Testis (tissue), 2 donors: Measurements from ENCODE around the gene RMI2.

Experiments
- CTCF ChIP-seq, 3 experiments: fragments of 450-650 bp in 2 of 3; fragments of 200-600 bp in 1 of 3; sonication (generic) in 1 of 3; IDR thresholded peaks; one replicate each; pipeline ENCODE4 v1.5.1; 2016 to 2019; ENCODE audit warnings: antibody characterized with exemption in 3 of 3, mild to moderate bottlenecking in 2 of 3, moderate library complexity in 1 of 3
- POLR2A ChIP-seq: fragments of 450-650 bp; IDR thresholded peaks from one replicate; pipeline ENCODE4 v1.6.1; 2017; ENCODE audit warnings: antibody characterized with exemption, mild to moderate bottlenecking, moderate library complexity

- TF ChIP-seq CTCF (IDR thresholded peaks at IDR 0.05) (no peak), POLR2A (no peak)
These were observed 1.6 kb downstream of the RMI2 start for GRCh38 chr16:11346700-11347319.
